Measurements from ENCODE around the gene CMTR1. TPM values are rescaled to one million over a fixed set of nuclear protein-coding genes. Genes with fewer than 3 reads are reported as not detected.

Gene CMTR1
- total and polyA plus RNA-seq, 2 of the 13 experiments (the other 11 are each of a cell fraction or from before 2014, with no cell fraction given) = 19.7 to 55.2 TPM

DNA sequence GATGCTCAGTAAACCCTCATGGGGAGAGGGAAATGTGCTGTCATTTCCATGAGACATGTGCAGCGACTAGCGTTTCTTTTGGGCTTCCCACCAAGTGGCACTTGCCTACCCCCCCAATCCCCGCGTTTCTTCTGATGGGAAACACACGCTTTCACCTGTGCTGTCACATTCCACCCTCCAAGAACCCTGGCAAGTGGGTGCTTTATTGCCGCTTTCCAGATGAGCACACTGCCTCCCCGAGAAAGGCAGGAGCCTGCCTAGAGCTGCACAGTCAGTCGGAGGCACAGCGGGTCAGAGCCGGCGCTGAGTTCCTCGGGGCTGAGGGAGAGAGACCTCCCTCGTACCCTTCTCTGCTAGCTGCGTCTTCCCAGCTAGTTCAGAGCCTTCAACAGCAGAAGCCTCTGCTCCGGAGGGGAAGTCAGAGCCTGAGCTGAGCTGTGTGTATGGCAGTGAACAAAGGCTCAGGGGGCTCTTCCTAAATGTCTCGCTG is 78.9 kb downstream of the CMTR1 start:
- CTCF ChIA-PET (ENCODE audit: low intra/inter-chr PET ratio, low total read pairs) = no interaction called here
- intact Hi-C loops (cut with micrococcal nuclease; ENCODE audit: unreplicated experiment) = no loop called here
- no peak for ATAC-seq

More for the DNA sequence above, 78.9 kb downstream of the CMTR1 start:
- H2AFZ ChIP-seq (ENCODE audit: low read length) = no peak overlapping the region
- peaks cover 31% of the 10 kb centered on the region for H3K4me1 ChIP-seq (ENCODE audit: insufficient read depth, low read length)
- in situ Hi-C loops (cut with HindIII; ENCODE audit: extremely low pct_ligation_motif_present, low pct_unique_long_range_greater_than_20kb) = no loop called here
- H3K27me3 ChIP-seq (ENCODE audit: control insufficient read depth in 1 of 2, insufficient read depth in 2 of 2, low read length in 2 of 2) = peaks cover 2 to 46% of the 10 kb centered on the region in 2 experiments
- DNase-seq (ENCODE audit: low spot score) (no peak), FAIRE-seq (no peak)
- BruUV-seq (replicated peaks) = no TSS peak
- no peak for TF ChIP-seq ZNF546 (CRISPR knock-in tag; conservative IDR thresholded peaks at IDR 0.05)
- TF ChIP-seq ZMAT3 (CRISPR knock-in tag; conservative IDR thresholded peaks at IDR 0.05) = no peak
- no peak for TF ChIP-seq SAP130 (CRISPR knock-in tag; IDR thresholded peaks at IDR 0.05; ENCODE audit: low read depth)
- TF ChIP-seq, protein P1, sequence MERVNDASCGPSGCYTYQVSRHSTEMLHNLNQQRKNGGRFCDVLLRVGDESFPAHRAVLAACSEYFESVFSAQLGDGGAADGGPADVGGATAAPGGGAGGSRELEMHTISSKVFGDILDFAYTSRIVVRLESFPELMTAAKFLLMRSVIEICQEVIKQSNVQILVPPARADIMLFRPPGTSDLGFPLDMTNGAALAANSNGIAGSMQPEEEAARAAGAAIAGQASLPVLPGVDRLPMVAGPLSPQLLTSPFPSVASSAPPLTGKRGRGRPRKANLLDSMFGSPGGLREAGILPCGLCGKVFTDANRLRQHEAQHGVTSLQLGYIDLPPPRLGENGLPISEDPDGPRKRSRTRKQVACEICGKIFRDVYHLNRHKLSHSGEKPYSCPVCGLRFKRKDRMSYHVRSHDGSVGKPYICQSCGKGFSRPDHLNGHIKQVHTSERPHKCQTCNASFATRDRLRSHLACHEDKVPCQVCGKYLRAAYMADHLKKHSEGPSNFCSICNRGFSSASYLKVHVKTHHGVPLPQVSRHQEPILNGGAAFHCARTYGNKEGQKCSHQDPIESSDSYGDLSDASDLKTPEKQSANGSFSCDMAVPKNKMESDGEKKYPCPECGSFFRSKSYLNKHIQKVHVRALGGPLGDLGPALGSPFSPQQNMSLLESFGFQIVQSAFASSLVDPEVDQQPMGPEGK (CRISPR knock-in tag; IDR thresholded peaks at IDR 0.05) = no peak
- no peak for TF ChIP-seq ZNF687 (CRISPR knock-in tag; IDR thresholded peaks at IDR 0.05)
- TF ChIP-seq PHF20 (CRISPR knock-in tag; IDR thresholded peaks at IDR 0.05) = no peak
- no peak for TF ChIP-seq ZNF460 (CRISPR knock-in tag; IDR thresholded peaks at IDR 0.05; ENCODE audit: borderline replicate concordance)
- TF ChIP-seq PRPF4 (IDR thresholded peaks at IDR 0.05; ENCODE audit: low read depth, low read length, poor library complexity, severe bottlenecking) = no peak
- TF ChIP-seq KDM5B (CRISPR knock-in tag; IDR thresholded peaks at IDR 0.05; ENCODE audit: borderline replicate concordance) = no peak
- TF ChIP-seq STAG1 (CRISPR knock-in tag; IDR thresholded peaks at IDR 0.05) = no peak
- TF ChIP-seq HES4 (CRISPR knock-in tag; IDR thresholded peaks at IDR 0.05; ENCODE audit: borderline replicate concordance) = no peak
- no peak for TF ChIP-seq RAD51 (IDR thresholded peaks at IDR 0.05; ENCODE audit: borderline replicate concordance)
- TF ChIP-seq ZFY (CRISPR knock-in tag; IDR thresholded peaks at IDR 0.05) = no peak
- no peak for TF ChIP-seq RCOR2 (CRISPR knock-in tag; IDR thresholded peaks at IDR 0.05)
- POLR2A ChIA-PET = no interaction called here
- no peaks in the 10 kb centered on the region for H3K9me3 ChIP-seq (ENCODE audit: low read length)
- H3K36me3 ChIP-seq (replicated peaks in 1 of 2; ENCODE audit: control insufficient read depth in 1 of 2, insufficient read depth in 2 of 2, low read length in 2 of 2) = no peaks in the 10 kb centered on the region
- no peak overlapping the region for H3K27ac ChIP-seq (ENCODE audit: extremely low read length, insufficient read depth, low read length)
- no peaks in the 10 kb centered on the region for H4K20me1 ChIP-seq (ENCODE audit: insufficient read depth, low read length)
- H3K4me3 ChIP-seq (replicated peaks in 1 of 3; ENCODE audit: insufficient read depth in 1 of 3, low read depth in 2 of 3, low read length in 3 of 3) = no peak overlapping the region
- no peak overlapping the region for H3K9ac ChIP-seq (ENCODE audit: insufficient read depth, low read depth, low read length)
- no peak overlapping the region for H3K4me2 ChIP-seq (ENCODE audit: low read depth, low read length)
- WGBS (ENCODE audit: low lambda C conversion rate) = 55% methylated on average over 16 of the region's 16 CpGs
- H3K79me2 ChIP-seq (ENCODE audit: insufficient read depth, low read length) = no peaks in the 10 kb centered on the region

All from HepG2 (cell line).